Endothelial cell of umbilical vein (primary cell): ENCODE results near the gene KLC1. TPM values are rescaled to one million over a fixed set of nuclear protein-coding genes. Genes with fewer than 3 reads are reported as not detected.
A peak's percentile ranks its signal among the peaks of the same experiment; 100 is the strongest.

Experiments used
- BruUV-seq: library from RNA; stranded (reverse); fragments of 400-500 nt; replicated peaks from 2 replicates; lab custom pipeline; 2021; lab: Mats Ljungman, UMichigan
- CTCF ChIA-PET: fragments of 300-600, 350-600 bp; sonication (Branson Sonifier 250); formaldehyde crosslinking; loops from one replicate; lab custom pipeline; 2021; ENCODE audit warnings: antibody characterized with exemption, inconsistent platforms; lab: Charles Lee
- POLR2A ChIA-PET: fragments of 300-600, 350-600 bp; sonication (Branson Sonifier 250); formaldehyde crosslinking; loops from one replicate; lab custom pipeline; 2021; ENCODE audit warnings: antibody characterized with exemption, inconsistent platforms; lab: Charles Lee
- DNase-seq: peaks from one replicate; pipeline ENCODE4 v3.0.0-alpha.2; 2011; ENCODE audit warnings: low read depth, low spot score
- FAIRE-seq: peaks from 2 replicates; lab custom pipeline; 2011; peaks lifted over from hg19 to GRCh38; lab: Jason Lieb, UNC
- H2AFZ ChIP-seq: 2 replicates; pipeline ENCODE4 v1.6.0; 2012; ENCODE audit warnings: low read depth, low read length, control low read depth, inconsistent platforms
- H3K27ac ChIP-seq: 2 replicates; pipeline ENCODE4 v1.5.1; 2011; ENCODE audit warnings: low read depth, mild to moderate bottlenecking, control low read depth, low read length, moderate library complexity; ENCODE audit not compliant: insufficient read depth
- H3K27me3 ChIP-seq, 2 experiments: 2 replicates each; pipeline versions ENCODE4 v1.6.0 to v1.6.1; 2011; ENCODE audit warnings: low read length in 2 of 2, mixed read lengths in 1 of 2; ENCODE audit not compliant: control insufficient read depth in 2 of 2, insufficient read depth in 2 of 2
- H3K36me3 ChIP-seq, 2 experiments: 2 replicates in 1 of 2; 3 replicates in 1 of 2; pipeline ENCODE4 v1.5.1; 2011; ENCODE audit warnings: low read length in 2 of 2, mild to moderate bottlenecking in 1 of 2, moderate library complexity in 1 of 2; ENCODE audit not compliant: control insufficient read depth in 2 of 2, insufficient read depth in 2 of 2; ENCODE audit errors: extremely low read depth in 1 of 2
- H3K4me1 ChIP-seq: 3 replicates; pipeline ENCODE4 v1.5.1; 2011; ENCODE audit warnings: mild to moderate bottlenecking, low read length; ENCODE audit not compliant: control insufficient read depth, insufficient read depth; ENCODE audit errors: extremely low read depth
- H3K4me2 ChIP-seq: 2 replicates; pipeline ENCODE4 v1.6.1; 2011; ENCODE audit warnings: low read length, control low read depth, mixed read lengths; ENCODE audit not compliant: insufficient read depth
- H3K4me3 ChIP-seq, 3 experiments: fragments of 200-600 bp in 1 of 3; sonication (generic), shearing (Covaris generic) in 1 of 3; replicated peaks in 1 of 3; 2 replicates each; pipeline ENCODE4 v1.5.1; 2011 to 2016; ENCODE audit warnings: control low read depth in 3 of 3, low read length in 3 of 3, mild to moderate bottlenecking in 2 of 3, inconsistent platforms in 1 of 3, low read depth in 1 of 3, moderate library complexity in 1 of 3; ENCODE audit not compliant: insufficient read depth in 1 of 3
- H3K79me2 ChIP-seq: 2 replicates; pipeline ENCODE4 v1.6.0; 2012; ENCODE audit warnings: low read length, inconsistent platforms; ENCODE audit not compliant: control insufficient read depth, insufficient read depth
- H3K9ac ChIP-seq: replicated peaks from 2 replicates; pipeline ENCODE3; 2011; ENCODE audit warnings: low read length, control low read depth; ENCODE audit not compliant: insufficient read depth; ENCODE audit errors: extremely low read depth
- H3K9me1 ChIP-seq: replicated peaks from 3 replicates; pipeline ENCODE4 v1.6.0; 2011; ENCODE audit warnings: mild to moderate bottlenecking, low read length; ENCODE audit not compliant: control insufficient read depth, insufficient read depth; ENCODE audit errors: extremely low read depth
- H3K9me3 ChIP-seq: replicated peaks from 2 replicates; pipeline ENCODE4 v1.5.1; 2012; ENCODE audit warnings: low read length, inconsistent platforms; ENCODE audit not compliant: control insufficient read depth, insufficient read depth
- H4K20me1 ChIP-seq: replicated peaks from 2 replicates; pipeline ENCODE3; 2011; ENCODE audit warnings: mild to moderate bottlenecking, low read length; ENCODE audit not compliant: control insufficient read depth, insufficient read depth; ENCODE audit errors: extremely low read depth
- EZH2 ChIP-seq: IDR thresholded peaks from 2 replicates; pipeline ENCODE4 v1.6.1; 2012; ENCODE audit warnings: borderline replicate concordance, low read depth, mild to moderate bottlenecking, moderate library complexity, low read length, inconsistent platforms; ENCODE audit not compliant: severe bottlenecking
- JUN ChIP-seq: IDR thresholded peaks from 2 replicates; pipeline ENCODE4 v1.6.1; 2011; ENCODE audit warnings: borderline replicate concordance, low read depth; ENCODE audit not compliant: insufficient read length, insufficient read depth
- POLR2AphosphoS5 ChIP-seq: IDR thresholded peaks from 2 replicates; pipeline ENCODE4 v1.6.1; 2012; ENCODE audit warnings: low read depth, mild to moderate bottlenecking, control low read depth, low read length, moderate library complexity; ENCODE audit not compliant: insufficient read depth
- dilution Hi-C: fragments of 300-500 bp; cut with MboI; formaldehyde crosslinking; loops from one replicate; pipeline ENCODE4 v1.15.0; 2019; ENCODE audit warnings: low sequenced_read_pairs; ENCODE audit not compliant: extremely low pct_ligation_motif_present
- intact Hi-C: fragments of 100-400 bp; cut with micrococcal nuclease; formaldehyde crosslinking; loops from one replicate; pipeline ENCODE4 v1.10.0; 2022
- polyA plus RNA-seq, 4 experiments: library from polyadenylated mRNA; depleted of rRNA in 3 of 4; stranded (reverse) in 3 of 4; unstranded in 1 of 4; fragments of >200 nt; gene quantifications; 2 replicates each; pipeline versions ENCODE4 v1.2.1 to v1.2.3, GENCODE V29; 2011 to 2012; ENCODE audit warnings: missing spikeins in 1 of 4
- total RNA-seq: library from RNA; stranded (reverse); gene quantifications from 2 replicates; pipeline ENCODE4 v1.2.3, GENCODE V29; 2021

The KLC1 gene
- total and polyA plus RNA-seq, 2 donors (not counting 3 experiments of a cell fraction or from before 2014, with no cell fraction given), result 124 to 233 TPM

DNA sequence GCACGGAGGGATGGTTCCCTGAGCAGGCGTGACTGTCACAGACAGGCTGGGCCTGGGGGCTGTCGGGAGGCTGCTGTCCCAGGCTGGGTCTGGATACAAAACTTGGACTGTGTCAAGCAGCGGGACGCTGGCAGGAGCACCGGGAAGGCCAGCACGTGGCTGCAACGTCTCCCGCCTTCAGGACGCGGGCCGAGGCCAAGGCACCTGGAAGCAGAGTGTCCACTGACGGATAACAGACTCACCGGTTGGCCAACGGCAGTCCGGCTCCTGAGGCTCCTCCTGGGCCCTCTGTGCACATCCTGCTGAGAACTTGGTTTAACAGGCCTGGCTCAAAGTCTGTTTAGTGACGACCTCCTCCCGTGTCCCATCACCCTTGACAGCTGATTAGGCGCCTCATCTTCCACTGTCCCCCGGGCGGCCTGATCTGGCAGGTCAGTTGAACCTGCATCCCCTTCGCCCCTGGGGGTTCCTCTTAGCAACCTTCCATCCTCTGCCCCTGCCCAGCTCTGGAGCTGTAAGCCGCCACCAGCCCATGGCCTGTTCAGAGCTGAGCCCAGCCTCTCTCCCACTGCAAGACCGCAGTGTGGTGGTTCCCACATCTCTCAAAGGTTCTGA lies 83.7 kb downstream of the KLC1 start:
- no peaks in the 10 kb centered on the region for H4K20me1 ChIP-seq
- ChIA-PET CTCF (interaction anchor here (0.9 to 1.1 kb wide), 3 partner anchors 9 to 197 kb away, joined by 3 to 4 read pairs (median 3); no protein-coding TSS in a partner anchor), POLR2A (no interaction called here)
- no peak overlapping the region for H3K4me3 ChIP-seq
- no peak overlapping the region for H3K9ac ChIP-seq
- FAIRE-seq (no peak), DNase-seq (no peak)
- no peaks in the 10 kb centered on the region for H3K9me1 ChIP-seq
- peaks cover 30% of the 10 kb centered on the region for H3K4me1 ChIP-seq
- H2AFZ ChIP-seq, result no peak overlapping the region
- intact Hi-C loops, result no loop called here
- H3K27me3 ChIP-seq, result no peaks in the 10 kb centered on the region
- H3K79me2 ChIP-seq, result peaks cover 22% of the 10 kb centered on the region
- TF ChIP-seq JUN (no peak), POLR2AphosphoS5 (peak; percentile 2)
- H3K27ac ChIP-seq, result no peak overlapping the region
- BruUV-seq, result no TSS peak
- H3K4me2 ChIP-seq, result no peak overlapping the region
- no peaks in the 10 kb centered on the region for H3K9me3 ChIP-seq
- H3K36me3 ChIP-seq, result peaks cover 0 to 3% of the 10 kb centered on the region in 2 experiments
- dilution Hi-C loops, result no loop called here

DNA sequence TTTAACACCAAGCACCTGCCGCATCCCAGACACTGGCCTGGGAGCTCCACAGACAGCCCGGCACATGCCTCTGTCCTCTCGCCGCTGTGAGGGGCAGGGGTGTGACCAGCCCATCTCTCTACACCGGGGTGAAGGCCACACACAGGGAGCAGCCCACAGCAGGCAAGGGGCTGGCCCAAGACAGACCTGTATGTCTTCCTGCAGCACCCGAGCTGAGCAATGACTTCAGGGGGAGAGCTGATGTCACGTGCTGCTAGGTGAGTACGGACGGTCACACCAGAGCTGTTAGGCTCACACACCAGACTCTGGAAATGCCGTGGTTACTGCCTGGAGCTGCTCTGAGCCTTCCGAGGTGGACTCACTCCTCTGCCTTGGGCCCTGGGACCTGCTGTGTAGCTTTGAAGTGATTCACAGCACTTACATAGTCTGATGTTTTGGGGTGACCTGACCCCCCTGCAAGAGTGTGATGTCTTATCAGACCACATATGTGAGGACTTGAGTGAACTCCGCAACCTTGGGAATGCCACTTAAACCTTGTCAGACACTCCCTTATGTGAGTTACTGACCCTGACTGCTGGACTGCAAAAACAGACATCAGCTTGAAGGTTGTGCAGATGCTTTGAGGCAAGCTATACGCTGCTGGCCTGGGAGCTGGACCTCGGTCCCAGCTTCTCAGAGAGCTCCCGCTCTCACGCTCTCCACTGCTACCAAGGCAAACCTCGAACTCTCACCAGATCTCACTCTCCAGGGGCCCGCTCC lies 84.5 kb downstream of the KLC1 start:
- no peak for DNase-seq
- Histone ChIP-seq H3K27me3 (no peaks in the 10 kb centered on the region), H3K9me1 (no peaks in the 10 kb centered on the region), H4K20me1 (no peaks in the 10 kb centered on the region), H2AFZ (no peak overlapping the region), H3K36me3 (no peaks in the 10 kb centered on the region), H3K4me3 (no peak overlapping the region), H3K4me2 (no peak overlapping the region), H3K27ac (no peak overlapping the region), H3K9ac (no peak overlapping the region), H3K4me1 (peaks cover 30% of the 10 kb centered on the region), H3K9me3 (no peaks in the 10 kb centered on the region), H3K79me2 (peaks cover 30% of the 10 kb centered on the region)
- intact Hi-C loops, result no loop called here
- CTCF ChIA-PET, result interaction anchor here (0.9 to 1.1 kb wide), 2 partner anchors 10 to 197 kb away, joined by 3 to 4 read pairs; no protein-coding TSS in a partner anchor
- dilution Hi-C loops, result no loop called here
- TF ChIP-seq POLR2AphosphoS5 (peak; percentile 6), EZH2 (no peak)
- no peak for FAIRE-seq
- POLR2A ChIA-PET, result no interaction called here
- no TSS peak for BruUV-seq
